CD4-positive, alpha-beta T cell (primary cell): ENCODE data around the gene GADD45G. TPM values are rescaled to one million over a fixed set of nuclear protein-coding genes. Genes with fewer than 3 reads are reported as not detected.

ENCODE experiments used
- ATAC-seq: fragments of 200-7000 bp; cut with Tn5 transposase; one replicate; pipeline ENCODE4 v1.10.0; 2022; ENCODE audit warnings: mild to moderate bottlenecking; ENCODE audit not compliant: poor library complexity
- CTCF ChIA-PET: fragments of 350-600 bp; sonication (Branson Sonifier 250); formaldehyde crosslinking; loops from one replicate; lab custom pipeline; 2021; ENCODE audit warnings: antibody characterized with exemption, inconsistent platforms; lab: Charles Lee
- POLR2A ChIA-PET: fragments of 350-600 bp; sonication (Branson Sonifier 250); formaldehyde crosslinking; loops from one replicate; lab custom pipeline; 2021; ENCODE audit warnings: antibody characterized with exemption, inconsistent platforms; lab: Charles Lee
- DNase-seq, 14 experiments: peaks; one replicate each; pipeline ENCODE4 v3.0.0-alpha.2; 2013 to 2020; ENCODE audit warnings: mixed read lengths in 2 of 14
- H3K27ac ChIP-seq, 2 donors: one replicate each; pipeline versions ENCODE4 v1.5.1 to v1.7.0; 2013; ENCODE audit warnings: low read length in 2 of 2, low read depth in 1 of 2, mild to moderate bottlenecking in 1 of 2
- H3K27me3 ChIP-seq, 2 experiments: 1 replicate in 1 of 2; 2 replicates in 1 of 2; pipeline versions ENCODE4 v1.6.1 to v1.7.0; 2013; ENCODE audit warnings: low read length in 2 of 2, control low read depth in 1 of 2, mild to moderate bottlenecking in 1 of 2, moderate library complexity in 1 of 2; ENCODE audit not compliant: insufficient read depth in 2 of 2, control insufficient read depth in 1 of 2
- H3K36me3 ChIP-seq: one replicate; pipeline ENCODE4 v1.6.1; 2013; ENCODE audit warnings: low read length, control low read depth; ENCODE audit not compliant: insufficient read depth
- H3K4me1 ChIP-seq: one replicate; pipeline ENCODE4 v1.6.1; 2013; ENCODE audit warnings: low read length, control low read depth; ENCODE audit not compliant: insufficient read depth
- H3K4me3 ChIP-seq: one replicate; pipeline ENCODE4 v1.5.1; 2013; ENCODE audit warnings: mild to moderate bottlenecking, low read length, moderate library complexity
- H3K9me3 ChIP-seq, 2 experiments: 1 replicate in 1 of 2; 2 replicates in 1 of 2; pipeline versions ENCODE4 v1.6.1 to v1.7.0; 2013; ENCODE audit warnings: low read length in 2 of 2, mild to moderate bottlenecking in 2 of 2, control low read depth in 1 of 2, moderate library complexity in 1 of 2; ENCODE audit not compliant: control insufficient read depth in 1 of 2, insufficient read depth in 1 of 2
- H3K27ac Mint-ChIP-seq: one replicate; pipeline ENCODE4 v1.8.0; 2020; ENCODE audit warnings: mixed read lengths
- H3K27me3 Mint-ChIP-seq: one replicate; pipeline ENCODE4 v1.8.0; 2021; ENCODE audit warnings: mixed read lengths
- H3K36me3 Mint-ChIP-seq: one replicate; pipeline ENCODE4 v1.8.0; 2021; ENCODE audit warnings: low read depth, mixed read lengths
- H3K4me1 Mint-ChIP-seq: one replicate; pipeline ENCODE4 v1.8.0; 2021; ENCODE audit warnings: low read depth, mixed read lengths
- H3K4me3 Mint-ChIP-seq: one replicate; pipeline ENCODE4 v1.8.0; 2020; ENCODE audit warnings: mild to moderate bottlenecking, mixed read lengths
- H3K9me3 Mint-ChIP-seq: one replicate; pipeline ENCODE4 v1.8.0; 2020; ENCODE audit warnings: mixed read lengths
- intact Hi-C, 2 experiments: fragments of 100-400 bp; cut with DNase I in 1 of 2; cut with micrococcal nuclease in 1 of 2; formaldehyde crosslinking; loops; one replicate each; pipeline versions ENCODE4 v1.15.1 to v1.9.0; 2023 to 2025; cut with DNase I, micrococcal nuclease
- total RNA-seq, 174 experiments: library from RNA in 2 of 174; stranded (reverse) in 2 of 174; gene quantifications; one replicate each; pipeline ENCODE4 v1.2.3 and lab custom pipeline; 2021 to 2026
- TF ChIP-seq, protein P1 (sequence below): fragments of 200-600 bp; IDR thresholded peaks from one replicate; pipeline ENCODE4 v1.8.0; 2022; ENCODE audit warnings: antibody characterized with exemption, mild to moderate bottlenecking

Gene GADD45G
- total RNA-seq, 2 experiments from 2014 or later, result 15.6 to 16.1 TPM

DNA sequence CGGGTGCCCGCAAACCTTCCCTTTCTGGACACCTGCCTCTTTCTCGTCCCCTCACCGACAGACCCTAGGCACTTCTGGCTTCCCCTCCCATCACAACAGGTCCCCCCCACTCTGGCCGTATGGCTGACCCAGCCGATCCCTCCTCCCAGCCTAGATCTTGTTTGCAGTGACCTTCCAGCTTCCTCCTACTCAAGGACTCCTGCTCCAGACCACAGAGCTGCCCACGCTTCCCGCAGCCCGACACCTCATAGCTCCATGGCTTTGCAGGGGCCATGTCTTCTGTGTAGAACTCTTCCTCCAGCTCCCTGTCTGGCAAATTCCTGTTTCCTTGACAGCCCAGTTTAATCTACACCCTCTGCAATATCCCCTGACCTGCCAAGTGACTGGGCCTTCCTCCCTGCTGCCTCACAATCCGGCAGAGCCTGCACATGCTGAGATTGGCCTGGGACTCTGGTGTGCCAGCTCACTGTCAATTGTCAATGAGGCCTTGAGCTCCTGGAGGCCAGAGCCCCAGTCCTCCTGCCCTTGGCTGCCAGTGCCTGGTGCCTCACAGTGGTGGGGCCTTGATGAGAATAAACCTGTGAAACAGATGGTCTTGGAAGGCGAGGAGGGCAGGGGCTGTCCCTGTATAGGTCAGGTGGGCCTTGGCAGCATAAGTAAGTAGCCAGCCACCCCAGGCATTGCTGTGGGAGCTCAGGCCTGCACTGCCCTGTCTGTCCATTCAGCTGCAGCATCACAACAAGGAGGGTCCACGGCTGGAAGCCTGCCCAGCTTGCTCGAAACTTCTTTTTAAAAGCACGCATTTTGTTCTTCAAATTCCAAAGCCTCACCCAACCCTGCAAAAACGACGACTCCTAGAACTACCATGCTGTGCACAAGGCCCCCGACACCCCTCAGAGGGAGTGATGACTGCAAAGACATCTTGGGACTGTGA, 50.5 kb downstream of the GADD45G start:
- H3K4me3 ChIP-seq, result no peak overlapping the region
- Mint-ChIP-seq H3K9me3 (no peaks in the 10 kb centered on the region), H3K4me1 (peaks cover 18% of the 10 kb centered on the region), H3K36me3 (no peaks in the 10 kb centered on the region), H3K4me3 (no peak overlapping the region), H3K27ac (no peak overlapping the region), H3K27me3 (no peaks in the 10 kb centered on the region)
- ChIA-PET CTCF (no interaction called here), POLR2A (no interaction called here)
- H3K27me3 ChIP-seq, result no peaks in the 10 kb centered on the region
- intact Hi-C loops, result no loop called here
- ATAC-seq, result no peak
- DNase-seq, result no peak
- H3K27ac ChIP-seq, result no peak overlapping the region
- no peaks in the 10 kb centered on the region for H3K36me3 ChIP-seq
- peaks cover 0 to 14% of the 10 kb centered on the region in 2 experiments for H3K9me3 ChIP-seq
- TF ChIP-seq, protein P1, sequence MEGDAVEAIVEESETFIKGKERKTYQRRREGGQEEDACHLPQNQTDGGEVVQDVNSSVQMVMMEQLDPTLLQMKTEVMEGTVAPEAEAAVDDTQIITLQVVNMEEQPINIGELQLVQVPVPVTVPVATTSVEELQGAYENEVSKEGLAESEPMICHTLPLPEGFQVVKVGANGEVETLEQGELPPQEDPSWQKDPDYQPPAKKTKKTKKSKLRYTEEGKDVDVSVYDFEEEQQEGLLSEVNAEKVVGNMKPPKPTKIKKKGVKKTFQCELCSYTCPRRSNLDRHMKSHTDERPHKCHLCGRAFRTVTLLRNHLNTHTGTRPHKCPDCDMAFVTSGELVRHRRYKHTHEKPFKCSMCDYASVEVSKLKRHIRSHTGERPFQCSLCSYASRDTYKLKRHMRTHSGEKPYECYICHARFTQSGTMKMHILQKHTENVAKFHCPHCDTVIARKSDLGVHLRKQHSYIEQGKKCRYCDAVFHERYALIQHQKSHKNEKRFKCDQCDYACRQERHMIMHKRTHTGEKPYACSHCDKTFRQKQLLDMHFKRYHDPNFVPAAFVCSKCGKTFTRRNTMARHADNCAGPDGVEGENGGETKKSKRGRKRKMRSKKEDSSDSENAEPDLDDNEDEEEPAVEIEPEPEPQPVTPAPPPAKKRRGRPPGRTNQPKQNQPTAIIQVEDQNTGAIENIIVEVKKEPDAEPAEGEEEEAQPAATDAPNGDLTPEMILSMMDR, result no peak
- H3K4me1 ChIP-seq, result peaks cover 17% of the 10 kb centered on the region

Other genes starting within 250 kb of the GADD45G start
- 100 to 1,000 TPM; 399 to 430 TPM for gene SEMA4D, start 106.9 kb upstream of the GADD45G start, total RNA-seq